ENCODE results near the gene CUL1. TPM values are rescaled to one million over a fixed set of nuclear protein-coding genes. Genes with fewer than 3 reads are reported as not detected.
A peak's percentile ranks its signal among the peaks of the same experiment; 100 is the strongest.

CUL1 gene
- total and polyA plus RNA-seq, 4 experiments from 2014 or later: 45.3 to 66.8 (median 65.7) TPM

GRCh38 chr7:148715027-148715426, 16.3 kb downstream of the CUL1 start:
- H3K9me3 ChIP-seq (ENCODE audit: control insufficient read depth in 1 of 2, low read length in 2 of 2): no peaks in the 10 kb centered on the region
- no peak overlapping the region for H3K27ac Mint-ChIP-seq
- peaks cover 70% of the 10 kb centered on the region for H3K4me1 ChIP-seq (ENCODE audit: insufficient read depth, low read length)
- no peak overlapping the region for H3K27ac ChIP-seq (ENCODE audit: low read depth, low read length)
- no peaks in the 10 kb centered on the region for H3K36me3 ChIP-seq (ENCODE audit: insufficient read depth, low read length)
- intact Hi-C loops (cut with micrococcal nuclease): no loop called here
- H3K36me3 Mint-ChIP-seq: peaks cover 11 to 15% of the 10 kb centered on the region in 2 donors
- H3K4me3 ChIP-seq (ENCODE audit: low read length in 2 of 2): no peak overlapping the region
- ChIA-PET POLR2A (ENCODE audit: partially characterized antibody) (no interaction called here), CTCF (ENCODE audit: partially characterized antibody) (no interaction called here)
- peak overlapping the region in 2 of 8 donors; percentile 4 to 7 for H3K4me3 Mint-ChIP-seq
- H3K4me1 Mint-ChIP-seq: peaks cover 54 to 91% (median 74%) of the 10 kb centered on the region in 4 donors
- H3K27me3 ChIP-seq (ENCODE audit: insufficient read depth, low read length): no peaks in the 10 kb centered on the region
- no peaks in the 10 kb centered on the region for H3K9me3 Mint-ChIP-seq
- H3K27me3 Mint-ChIP-seq: no peaks in the 10 kb centered on the region
- no peak for DNase-seq

- Histone ChIP-seq H3K4me3 (ENCODE audit: low read length in 2 of 2) (no peak overlapping the region), H3K9me3 (ENCODE audit: control insufficient read depth in 1 of 2, low read length in 2 of 2) (no peaks in the 10 kb centered on the region), H3K4me1 (ENCODE audit: insufficient read depth, low read length) (peaks cover 74% of the 10 kb centered on the region), H3K36me3 (ENCODE audit: insufficient read depth, low read length) (no peaks in the 10 kb centered on the region), H3K27ac (ENCODE audit: low read depth, low read length) (no peak overlapping the region), H3K27me3 (ENCODE audit: insufficient read depth, low read length) (no peaks in the 10 kb centered on the region)
- Mint-ChIP-seq H3K4me3 (peak overlapping the region in 2 of 8 donors; percentile 7 to 10), H3K36me3 (peaks cover 15 to 16% of the 10 kb centered on the region in 2 donors), H3K27me3 (no peaks in the 10 kb centered on the region), H3K9me3 (no peaks in the 10 kb centered on the region), H3K4me1 (peaks cover 56 to 91% (median 77%) of the 10 kb centered on the region in 4 donors), H3K27ac (no peak overlapping the region)
- ChIA-PET POLR2A (ENCODE audit: partially characterized antibody) (no interaction called here), CTCF (ENCODE audit: partially characterized antibody) (no interaction called here)
- intact Hi-C loops (cut with micrococcal nuclease): no loop called here
- no peak for DNase-seq
These were observed 18.6 kb downstream of the CUL1 start for GRCh38 chr7:148717266-148717793.

DNA sequence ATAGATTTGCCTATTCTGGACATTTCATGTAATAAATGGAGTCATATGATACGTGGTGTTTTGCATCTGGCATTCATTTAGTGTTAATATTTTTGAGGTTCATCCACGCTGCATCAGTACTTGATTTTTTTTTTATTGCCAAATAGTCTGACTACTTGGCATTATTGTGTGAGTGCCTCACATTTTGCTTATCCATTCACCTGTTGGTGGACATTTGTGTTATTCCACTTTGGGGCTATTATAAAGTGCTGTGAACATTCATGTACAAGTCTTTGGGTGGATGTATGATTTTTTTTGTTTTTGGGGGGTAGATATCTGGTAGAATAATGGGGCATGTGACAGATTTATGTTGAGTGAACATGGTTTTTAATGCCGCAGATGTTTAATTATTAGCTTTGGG, 19.7 kb downstream of the CUL1 start:
- no peak for DNase-seq
- no peaks in the 10 kb centered on the region for H3K36me3 ChIP-seq (ENCODE audit: insufficient read depth, low read length)
- Mint-ChIP-seq H3K4me1 (peaks cover 57 to 92% (median 78%) of the 10 kb centered on the region in 4 donors), H3K27ac (peak overlapping the region in 1 of 7 donors; percentile 64), H3K4me3 (peak overlapping the region in 3 of 8 donors; percentile 30 to 60 (median 31)), H3K27me3 (no peaks in the 10 kb centered on the region), H3K9me3 (no peaks in the 10 kb centered on the region), H3K36me3 (peaks cover 15 to 17% of the 10 kb centered on the region in 2 donors)
- H3K4me3 ChIP-seq (ENCODE audit: low read length in 2 of 2): no peak overlapping the region
- ChIA-PET POLR2A (ENCODE audit: partially characterized antibody) (no interaction called here), CTCF (ENCODE audit: partially characterized antibody) (interaction anchor here (0.7 kb wide), 1 partner anchor 30 kb away, joined by 3 read pairs; no protein-coding TSS in a partner anchor)
- H3K9me3 ChIP-seq (ENCODE audit: control insufficient read depth in 1 of 2, low read length in 2 of 2): no peaks in the 10 kb centered on the region
- intact Hi-C loops (cut with micrococcal nuclease): loop anchor here (2.0 kb wide), 1 partner anchor 14 kb away; no protein-coding TSS in a partner anchor
- no peak overlapping the region for H3K27ac ChIP-seq (ENCODE audit: low read depth, low read length)
- no peaks in the 10 kb centered on the region for H3K27me3 ChIP-seq (ENCODE audit: insufficient read depth, low read length)
- H3K4me1 ChIP-seq (ENCODE audit: insufficient read depth, low read length): peaks cover 81% of the 10 kb centered on the region

- no peak for DNase-seq
- POLR2A ChIA-PET (ENCODE audit: partially characterized antibody): interaction anchor here (0.6 kb wide), 1 partner anchor 91 kb away, joined by 3 read pairs; no protein-coding TSS in a partner anchor
- H3K4me3 Mint-ChIP-seq: peak overlapping the region in 3 of 8 donors; percentile 48 to 65 (median 63)
- no peaks in the 10 kb centered on the region for H3K9me3 Mint-ChIP-seq
- Histone ChIP-seq H3K36me3 (ENCODE audit: insufficient read depth, low read length) (no peaks in the 10 kb centered on the region), H3K4me1 (ENCODE audit: insufficient read depth, low read length) (peaks cover 84% of the 10 kb centered on the region), H3K27ac (ENCODE audit: low read depth, low read length) (no peak overlapping the region), H3K9me3 (ENCODE audit: control insufficient read depth in 1 of 2, low read length in 2 of 2) (no peaks in the 10 kb centered on the region), H3K27me3 (ENCODE audit: insufficient read depth, low read length) (no peaks in the 10 kb centered on the region), H3K4me3 (ENCODE audit: low read length in 2 of 2) (no peak overlapping the region)
- peaks cover 10 to 17% of the 10 kb centered on the region in 2 donors for H3K36me3 Mint-ChIP-seq
- CTCF ChIA-PET (ENCODE audit: partially characterized antibody): no interaction called here
- peaks cover 57 to 94% (median 81%) of the 10 kb centered on the region in 4 donors for H3K4me1 Mint-ChIP-seq
- no peaks in the 10 kb centered on the region for H3K27me3 Mint-ChIP-seq
- no peak overlapping the region for H3K27ac Mint-ChIP-seq
- intact Hi-C loops (cut with micrococcal nuclease): loop anchor here (2.0 kb wide), 1 partner anchor 15 kb away; no protein-coding TSS in a partner anchor
These were observed 21.1 kb downstream of the CUL1 start for GRCh38 chr7:148719753-148720152.

DNA sequence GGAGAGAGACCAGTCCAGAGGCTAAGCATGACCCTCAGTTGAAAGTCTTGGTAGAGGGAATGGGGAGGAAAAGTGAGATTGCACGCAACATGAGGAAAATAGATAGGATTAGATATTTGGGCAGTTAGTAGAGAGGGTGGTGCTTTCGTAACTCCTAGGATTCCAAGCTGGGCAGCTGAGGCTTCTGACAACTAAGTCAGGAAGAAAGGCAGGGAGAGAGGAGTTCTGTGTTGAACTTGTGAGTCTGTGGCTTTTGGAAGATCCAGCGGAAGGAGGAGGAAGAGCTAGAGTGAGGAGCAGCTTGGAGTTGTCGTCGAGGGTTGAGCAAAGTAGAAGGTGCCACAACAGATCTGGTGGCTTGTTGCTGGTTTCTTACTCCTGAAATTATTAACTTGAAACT, 21.8 kb downstream of the CUL1 start:
- ChIA-PET CTCF (ENCODE audit: partially characterized antibody) (no interaction called here), POLR2A (ENCODE audit: partially characterized antibody) (interaction anchor here (1.0 kb wide), 2 partner anchors 10 to 20 kb away, joined by 3 to 5 read pairs; no protein-coding TSS in a partner anchor)
- Histone ChIP-seq H3K27ac (ENCODE audit: low read depth, low read length) (no peak overlapping the region), H3K4me3 (ENCODE audit: low read length in 2 of 2) (no peak overlapping the region), H3K27me3 (ENCODE audit: insufficient read depth, low read length) (no peaks in the 10 kb centered on the region), H3K9me3 (ENCODE audit: control insufficient read depth in 1 of 2, low read length in 2 of 2) (no peaks in the 10 kb centered on the region), H3K4me1 (ENCODE audit: insufficient read depth, low read length) (peaks cover 84% of the 10 kb centered on the region), H3K36me3 (ENCODE audit: insufficient read depth, low read length) (no peaks in the 10 kb centered on the region)
- Mint-ChIP-seq H3K9me3 (no peaks in the 10 kb centered on the region), H3K36me3 (peaks cover 5 to 17% of the 10 kb centered on the region in 2 donors), H3K27me3 (no peaks in the 10 kb centered on the region), H3K27ac (peak overlapping the region in 4 of 7 donors; percentile 5 to 67 (median 26)), H3K4me1 (peaks cover 58 to 94% (median 81%) of the 10 kb centered on the region in 4 donors), H3K4me3 (peak overlapping the region in 5 of 8 donors; percentile 27 to 65 (median 48))
- no peak for DNase-seq
- intact Hi-C loops (cut with micrococcal nuclease): no loop called here

GRCh38 chr7:148721390-148721789, 22.7 kb downstream of the CUL1 start:
- H3K27me3 ChIP-seq (ENCODE audit: insufficient read depth, low read length): no peaks in the 10 kb centered on the region
- POLR2A ChIA-PET (ENCODE audit: partially characterized antibody): interaction anchor here (1.0 to 1.2 kb wide), 4 partner anchors 10 to 23 kb away, joined by 3 to 8 read pairs (median 4); partner anchors contain the start of gene CUL1
- Mint-ChIP-seq H3K4me3 (peak overlapping the region in 1 of 8 donors; percentile 40), H3K9me3 (no peaks in the 10 kb centered on the region), H3K36me3 (peaks cover 5 to 15% of the 10 kb centered on the region in 2 donors), H3K4me1 (peaks cover 65 to 94% (median 84%) of the 10 kb centered on the region in 4 donors), H3K27me3 (no peaks in the 10 kb centered on the region), H3K27ac (peak overlapping the region in 1 of 7 donors; percentile 70)
- intact Hi-C loops (cut with micrococcal nuclease): no loop called here
- peaks cover 84% of the 10 kb centered on the region for H3K4me1 ChIP-seq (ENCODE audit: insufficient read depth, low read length)
- CTCF ChIA-PET (ENCODE audit: partially characterized antibody): interaction anchor here (1.1 to 1.5 kb wide), 2 partner anchors 23 to 43 kb away, joined by 3 read pairs; partner anchors contain the start of gene CUL1
- H3K36me3 ChIP-seq (ENCODE audit: insufficient read depth, low read length): no peaks in the 10 kb centered on the region
- no peak overlapping the region for H3K4me3 ChIP-seq (ENCODE audit: low read length in 2 of 2)
- DNase-seq: no peak
- H3K27ac ChIP-seq (ENCODE audit: low read depth, low read length): no peak overlapping the region
- H3K9me3 ChIP-seq (ENCODE audit: control insufficient read depth in 1 of 2, low read length in 2 of 2): no peaks in the 10 kb centered on the region

DNA sequence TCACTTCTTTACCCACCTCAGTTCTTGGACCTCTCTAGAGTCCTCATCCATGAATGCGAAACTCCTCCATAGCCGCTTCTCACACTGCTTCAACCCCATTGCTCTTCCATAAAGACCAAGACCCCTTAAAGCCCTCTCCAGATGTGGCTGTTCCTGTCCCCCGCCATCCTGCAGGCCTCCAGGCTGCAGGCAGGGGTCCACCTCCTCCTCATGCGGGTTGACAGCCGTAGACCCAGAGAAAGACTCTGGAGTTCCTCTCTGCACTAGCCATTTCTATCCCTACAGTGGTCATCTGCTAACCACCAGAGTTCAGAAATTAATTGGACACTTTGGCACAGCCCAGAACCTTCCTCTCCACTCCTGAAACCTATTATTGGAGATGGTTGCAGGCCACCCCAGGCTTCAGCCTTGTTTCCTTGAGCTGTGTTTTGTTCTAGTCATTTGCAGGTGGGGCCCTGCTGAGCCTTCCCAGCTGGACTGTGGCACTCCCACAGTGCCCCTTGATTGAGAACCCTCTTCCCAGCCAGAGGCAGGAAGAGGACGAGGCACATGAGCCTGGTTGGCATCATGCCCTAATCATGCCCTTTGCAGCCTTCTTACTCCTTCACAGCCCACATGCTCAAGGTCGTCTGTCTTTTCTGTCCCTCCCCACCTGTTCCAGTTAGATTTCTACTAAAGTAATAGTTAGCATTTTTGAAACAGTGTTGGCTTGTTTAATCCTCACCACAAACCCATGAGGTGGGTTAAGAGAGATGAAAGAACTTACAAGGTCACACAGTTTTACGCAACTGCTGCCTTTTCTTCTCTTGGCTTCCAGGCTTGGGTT, 23.9 kb downstream of the CUL1 start:
- peak overlapping the region in 6 of 8 donors; percentile 4 to 73 (median 48) for H3K4me3 Mint-ChIP-seq
- no peaks in the 10 kb centered on the region for H3K27me3 Mint-ChIP-seq
- DNase-seq: peak in 1 of 5 donors; percentile 19
- H3K27ac Mint-ChIP-seq: peak overlapping the region in 6 of 7 donors; percentile 12 to 76 (median 44)
- Histone ChIP-seq H3K27ac (ENCODE audit: low read depth, low read length) (no peak overlapping the region), H3K27me3 (ENCODE audit: insufficient read depth, low read length) (no peaks in the 10 kb centered on the region), H3K4me3 (ENCODE audit: low read length in 2 of 2) (no peak overlapping the region), H3K36me3 (ENCODE audit: insufficient read depth, low read length) (no peaks in the 10 kb centered on the region), H3K4me1 (ENCODE audit: insufficient read depth, low read length) (peaks cover 90% of the 10 kb centered on the region), H3K9me3 (ENCODE audit: control insufficient read depth in 1 of 2, low read length in 2 of 2) (no peaks in the 10 kb centered on the region)
- no peaks in the 10 kb centered on the region for H3K9me3 Mint-ChIP-seq
- intact Hi-C loops (cut with micrococcal nuclease): no loop called here
- CTCF ChIA-PET (ENCODE audit: partially characterized antibody): interaction anchor here (0.5 to 1.5 kb wide), 4 partner anchors 11 to 217 kb away, joined by 3 read pairs; no protein-coding TSS in a partner anchor
- peaks cover 2 to 9% of the 10 kb centered on the region in 2 donors for H3K36me3 Mint-ChIP-seq
- H3K4me1 Mint-ChIP-seq: peaks cover 68 to 95% (median 83%) of the 10 kb centered on the region in 4 donors
- POLR2A ChIA-PET (ENCODE audit: partially characterized antibody): interaction anchor here (0.9 to 1.6 kb wide), 2 partner anchors 10 to 24 kb away, joined by 3 to 8 read pairs; partner anchors contain the start of gene CUL1

Measured in CD4-positive, alpha-beta memory T cell (primary cell).